HUES48 (cell line): ENCODE results near the gene LAMC3.

ENCODE experiments used
- H3K27ac ChIP-seq: one replicate; pipeline ENCODE4 v1.7.0; 2013; ENCODE audit warnings: low read depth, low read length, inconsistent platforms
- H3K27me3 ChIP-seq: 2 replicates; pipeline ENCODE4 v1.6.1; 2013; ENCODE audit warnings: mild to moderate bottlenecking, low read length; ENCODE audit not compliant: control insufficient read depth, insufficient read depth
- H3K36me3 ChIP-seq: 2 replicates; pipeline ENCODE4 v1.6.1; 2013; ENCODE audit warnings: low read length; ENCODE audit not compliant: control insufficient read depth, insufficient read depth
- H3K4me1 ChIP-seq: 2 replicates; pipeline ENCODE4 v1.6.1; 2013; ENCODE audit warnings: mild to moderate bottlenecking, low read length; ENCODE audit not compliant: control insufficient read depth, insufficient read depth
- H3K4me3 ChIP-seq: 2 replicates; pipeline ENCODE4 v1.5.1; 2013; ENCODE audit warnings: mild to moderate bottlenecking, low read depth, low read length
- H3K9ac ChIP-seq: 2 replicates; pipeline ENCODE4 v1.6.1; 2013; ENCODE audit warnings: mild to moderate bottlenecking, low read depth, low read length, moderate library complexity
- H3K9me3 ChIP-seq: 2 replicates; pipeline ENCODE4 v1.6.1; 2013; ENCODE audit warnings: low read length; ENCODE audit not compliant: control insufficient read depth, insufficient read depth

Gene LAMC3

GRCh38 chr9:130980526-130980925 is 28.4 kb upstream of the LAMC3 start:
- no peak overlapping the region for H3K9ac ChIP-seq
- H3K4me1 ChIP-seq = no peaks in the 10 kb centered on the region
- H3K27ac ChIP-seq = no peak overlapping the region

GRCh38 chr9:130981002-130981755 is 27.8 kb upstream of the LAMC3 start:
- H3K9me3 ChIP-seq = no peaks in the 10 kb centered on the region
- H3K9ac ChIP-seq = no peak overlapping the region
- no peaks in the 10 kb centered on the region for H3K27me3 ChIP-seq
- H3K27ac ChIP-seq = no peak overlapping the region
- no peaks in the 10 kb centered on the region for H3K4me1 ChIP-seq
- no peaks in the 10 kb centered on the region for H3K36me3 ChIP-seq
- H3K4me3 ChIP-seq = no peak overlapping the region

More at GRCh38 chr9:130980526-130980925, 28.4 kb upstream of the LAMC3 start:
- no peak overlapping the region for H3K4me3 ChIP-seq
- H3K9me3 ChIP-seq = no peaks in the 10 kb centered on the region
- no peaks in the 10 kb centered on the region for H3K27me3 ChIP-seq
- H3K36me3 ChIP-seq = no peaks in the 10 kb centered on the region

GRCh38 chr9:130981756-130982137 is 27.2 kb upstream of the LAMC3 start:
- Histone ChIP-seq H3K4me1 (no peaks in the 10 kb centered on the region), H3K27ac (no peak overlapping the region), H3K9ac (no peak overlapping the region), H3K27me3 (no peaks in the 10 kb centered on the region), H3K36me3 (no peaks in the 10 kb centered on the region), H3K4me3 (no peak overlapping the region), H3K9me3 (no peaks in the 10 kb centered on the region)

- Histone ChIP-seq H3K36me3 (no peaks in the 10 kb centered on the region), H3K4me1 (no peaks in the 10 kb centered on the region), H3K4me3 (no peak overlapping the region), H3K27ac (no peak overlapping the region), H3K9ac (no peak overlapping the region), H3K9me3 (no peaks in the 10 kb centered on the region), H3K27me3 (no peaks in the 10 kb centered on the region)
Measured at GRCh38 chr9:130982636-130983358, 26.2 kb upstream of the LAMC3 start.

GRCh38 chr9:130983359-130983670 is 25.7 kb upstream of the LAMC3 start:
- no peaks in the 10 kb centered on the region for H3K36me3 ChIP-seq

GRCh38 chr9:130983970-130984369 is 25.0 kb upstream of the LAMC3 start:
- Histone ChIP-seq H3K27me3 (no peaks in the 10 kb centered on the region), H3K27ac (no peak overlapping the region), H3K4me1 (no peaks in the 10 kb centered on the region), H3K36me3 (no peaks in the 10 kb centered on the region), H3K9me3 (no peaks in the 10 kb centered on the region), H3K4me3 (no peak overlapping the region), H3K9ac (no peak overlapping the region)

More at GRCh38 chr9:130983359-130983670, 25.7 kb upstream of the LAMC3 start:
- Histone ChIP-seq H3K9ac (no peak overlapping the region), H3K4me1 (no peaks in the 10 kb centered on the region), H3K27me3 (no peaks in the 10 kb centered on the region), H3K27ac (no peak overlapping the region), H3K4me3 (no peak overlapping the region), H3K9me3 (no peaks in the 10 kb centered on the region)

- no peaks in the 10 kb centered on the region for H3K27me3 ChIP-seq
- H3K27ac ChIP-seq = no peak overlapping the region
- H3K9me3 ChIP-seq = no peaks in the 10 kb centered on the region
- no peaks in the 10 kb centered on the region for H3K36me3 ChIP-seq
- no peak overlapping the region for H3K4me3 ChIP-seq
- no peaks in the 10 kb centered on the region for H3K4me1 ChIP-seq
- no peak overlapping the region for H3K9ac ChIP-seq
Measured at GRCh38 chr9:130984521-130984920, 24.5 kb upstream of the LAMC3 start.

GRCh38 chr9:130985029-130985428 is 23.9 kb upstream of the LAMC3 start:
- Histone ChIP-seq H3K9me3 (no peaks in the 10 kb centered on the region), H3K36me3 (no peaks in the 10 kb centered on the region), H3K4me3 (no peak overlapping the region), H3K4me1 (no peaks in the 10 kb centered on the region), H3K27me3 (no peaks in the 10 kb centered on the region), H3K9ac (no peak overlapping the region), H3K27ac (no peak overlapping the region)

GRCh38 chr9:130985606-130986162 is 23.3 kb upstream of the LAMC3 start:
- no peak overlapping the region for H3K27ac ChIP-seq
- no peaks in the 10 kb centered on the region for H3K36me3 ChIP-seq
- no peak overlapping the region for H3K4me3 ChIP-seq
- H3K9me3 ChIP-seq = no peaks in the 10 kb centered on the region
- peaks cover 3% of the 10 kb centered on the region; the same call in 1 of the 2 replicates for H3K4me1 ChIP-seq
- H3K9ac ChIP-seq = no peak overlapping the region
- H3K27me3 ChIP-seq = no peaks in the 10 kb centered on the region

GRCh38 chr9:130986356-130986965 is 22.5 kb upstream of the LAMC3 start:
- H3K4me3 ChIP-seq = no peak overlapping the region
- no peaks in the 10 kb centered on the region for H3K9me3 ChIP-seq
- peaks cover 11% of the 10 kb centered on the region; the same call in 1 of the 2 replicates for H3K4me1 ChIP-seq
- no peak overlapping the region for H3K27ac ChIP-seq
- no peak overlapping the region for H3K9ac ChIP-seq
- no peaks in the 10 kb centered on the region for H3K27me3 ChIP-seq
- no peaks in the 10 kb centered on the region for H3K36me3 ChIP-seq

GRCh38 chr9:130987054-130987453 is 21.9 kb upstream of the LAMC3 start:
- Histone ChIP-seq H3K9me3 (no peaks in the 10 kb centered on the region), H3K4me3 (no peak overlapping the region)

More at GRCh38 chr9:130987054-130987453, 21.9 kb upstream of the LAMC3 start:
- Histone ChIP-seq H3K36me3 (no peaks in the 10 kb centered on the region), H3K27me3 (no peaks in the 10 kb centered on the region), H3K4me1 (peaks cover 14% of the 10 kb centered on the region; the same call in 1 of the 2 replicates), H3K9ac (no peak overlapping the region), H3K27ac (no peak overlapping the region)
